GM18505 (cell line): ENCODE results near the gene MISP.
"Not testable (repeated sequence)": the region's sequence is repeated elsewhere in the genome, so short reads cannot be mapped to it uniquely, and the experiment has no call there.

Source experiments
- ATAC-seq: cut with Tn5 transposase; IDR thresholded peaks from one replicate; pipeline ENCODE4 v1.9.1; 2021; ENCODE audit not compliant: unreplicated experiment
- POLR2A ChIP-seq: IDR thresholded peaks from 4 replicates; pipeline ENCODE4 v1.6.1; 2011; ENCODE audit warnings: borderline replicate concordance; ENCODE audit not compliant: insufficient read depth, insufficient read length; ENCODE audit errors: extremely low read depth

Gene MISP

GRCh38 chr19:718991-719512 lies 31.9 kb upstream of the MISP start:
- TF ChIP-seq POLR2A, result no peak
- ATAC-seq, result no peak

- no peak for TF ChIP-seq POLR2A
- no peak for ATAC-seq
Measured at GRCh38 chr19:719636-720344, 31.1 kb upstream of the MISP start.

GRCh38 chr19:720345-721160 lies 30.4 kb upstream of the MISP start:
- ATAC-seq, result no peak
- TF ChIP-seq POLR2A, result no peak

- TF ChIP-seq POLR2A, result no peak
- ATAC-seq, result no peak
Measured at GRCh38 chr19:722553-723101, 28.3 kb upstream of the MISP start.

- ATAC-seq, result no peak
- no peak for TF ChIP-seq POLR2A
Measured at GRCh38 chr19:723247-723646, 27.7 kb upstream of the MISP start.

GRCh38 chr19:723714-724113 lies 27.2 kb upstream of the MISP start:
- ATAC-seq, result no peak
- no peak for TF ChIP-seq POLR2A

GRCh38 chr19:725461-726089 lies 25.3 kb upstream of the MISP start:
- no peak for TF ChIP-seq POLR2A
- no peak for ATAC-seq

GRCh38 chr19:726993-727956 lies 23.6 kb upstream of the MISP start:
- ATAC-seq, result no peak
- TF ChIP-seq POLR2A, result no peak

- no peak for TF ChIP-seq POLR2A
- no peak for ATAC-seq
Measured at GRCh38 chr19:728011-728410, 22.9 kb upstream of the MISP start.

GRCh38 chr19:729564-729963 lies 21.3 kb upstream of the MISP start:
- not testable (repeated sequence) for ATAC-seq

GRCh38 chr19:729965-730668 lies 20.8 kb upstream of the MISP start:
- no peak for ATAC-seq
- no peak for TF ChIP-seq POLR2A

GRCh38 chr19:731000-731399 lies 19.9 kb upstream of the MISP start:
- TF ChIP-seq POLR2A, result no peak
- no peak for ATAC-seq
